Neural progenitor cell (in vitro differentiated cells): Measurements from ENCODE around the gene ARL4C.

Experiments used
- CTCF ChIP-seq: fragments of 200-600 bp; sonication (generic); IDR thresholded peaks from 2 replicates; pipeline ENCODE4 v1.5.1; 2017; ENCODE audit warnings: antibody characterized with exemption, mild to moderate bottlenecking
- EZH2 ChIP-seq: fragments of 200-600 bp; sonication (generic); IDR thresholded peaks from 2 replicates; pipeline ENCODE4 v1.6.1; 2017; ENCODE audit warnings: antibody characterized with exemption, mild to moderate bottlenecking, moderate library complexity

- no peak for TF ChIP-seq EZH2
- TF ChIP-seq CTCF, result no peak
Observed at GRCh38 chr2:234492717-234493485, 4.0 kb downstream of the ARL4C start.
